Measurements from ENCODE around the gene PMM2. TPM values are rescaled to one million over a fixed set of nuclear protein-coding genes. Genes with fewer than 3 reads are reported as not detected.
A peak's percentile ranks its signal among the peaks of the same experiment; 100 is the strongest.

PMM2 gene
- total RNA-seq, 1 experiment from 2014 or later, result 53.3 TPM

DNA sequence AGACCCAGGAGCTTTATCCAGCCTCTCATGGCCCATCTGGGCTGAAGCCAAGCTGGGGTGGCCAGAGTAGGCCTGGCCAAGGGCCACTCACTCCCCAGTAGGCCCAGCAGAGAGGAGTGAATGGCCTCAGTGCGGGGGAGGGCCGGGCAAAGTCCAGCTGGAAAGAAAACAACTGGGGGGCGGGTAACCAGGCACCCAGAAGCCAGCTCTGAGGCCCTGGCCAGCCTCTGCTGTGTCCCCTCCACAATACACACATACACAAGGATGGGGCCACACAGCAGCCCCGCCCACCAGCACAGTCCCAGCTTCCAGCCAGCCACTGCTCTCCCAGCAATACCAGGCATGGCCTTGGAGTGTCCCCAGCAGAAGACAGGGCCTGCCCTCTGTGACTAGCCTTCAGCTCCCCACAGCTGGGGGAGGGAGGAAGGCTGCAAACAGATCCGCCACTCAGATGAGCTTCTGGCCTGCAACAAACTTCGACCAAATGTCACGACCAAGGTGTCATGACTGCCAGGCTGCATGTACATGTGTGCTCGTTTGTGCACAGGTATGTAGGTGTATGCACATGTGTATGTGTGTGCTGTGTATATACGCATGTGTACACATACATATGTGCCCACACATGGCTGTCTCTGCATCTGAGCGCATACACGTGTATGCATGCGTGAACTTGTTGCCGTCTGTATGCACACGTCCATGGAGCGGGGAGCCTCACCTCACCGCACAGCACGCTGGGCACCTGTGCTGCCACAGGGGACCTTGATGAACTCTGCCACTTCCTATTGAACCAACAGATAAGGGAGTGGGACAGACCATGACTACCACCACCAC, 66.2 kb downstream of the PMM2 start (continued):
- no peak for TF ChIP-seq MAX (IDR thresholded peaks at IDR 0.05)

GRCh38 chr16:8864480-8865110, 67.0 kb downstream of the PMM2 start:
- CTCF ChIA-PET, result interaction anchor here (0.8 to 1.2 kb wide), 3 partner anchors 16 to 274 kb away, joined by 3 to 6 read pairs (median 3); no protein-coding TSS in a partner anchor
- ATAC-seq (no peak), DNase-seq (ENCODE audit: low read depth, low spot score) (no peak)
- POLR2A ChIA-PET, result interaction anchor here (0.7 to 1.2 kb wide), 2 partner anchors 9 to 227 kb away, joined by 3 read pairs; partner anchors contain the start of gene HAPSTR1
- RAD21 ChIA-PET (ENCODE audit: low non-redundant PET in 1 of 2, low total read pairs in 2 of 2, uncharacterized antibody in 2 of 2, unreplicated experiment in 2 of 2), result no interaction called here
- no peaks in the 10 kb centered on the region for H3K9me3 ChIP-seq (ENCODE audit: control insufficient read depth in 1 of 2, insufficient read depth in 1 of 2, low read depth in 1 of 2, low read length in 2 of 2)
- peaks cover 81% of the 10 kb centered on the region for H3K79me2 ChIP-seq (ENCODE audit: insufficient read depth, low read length)
- peak overlapping the region; percentile 54 for H3K4me2 ChIP-seq (ENCODE audit: low read length)
- no peaks in the 10 kb centered on the region for H3K27me3 ChIP-seq (ENCODE audit: insufficient read depth, low read length)
- H3K4me3 ChIP-seq (replicated peaks in 1 of 2; ENCODE audit: low read depth in 1 of 2, low read length in 2 of 2), result no peak overlapping the region
- H3K4me1 ChIP-seq (ENCODE audit: control insufficient read depth in 1 of 2, insufficient read depth in 2 of 2, low read length in 2 of 2), result peaks cover 44 to 59% of the 10 kb centered on the region in 2 experiments
- H4K20me1 ChIP-seq (ENCODE audit: insufficient read depth), result no peaks in the 10 kb centered on the region; the same call in 1 of the 2 replicates
- H3K9ac ChIP-seq (ENCODE audit: low read length), result no peak overlapping the region
- intact Hi-C loops (cut with micrococcal nuclease), result no loop called here
- no peak overlapping the region for H2AFZ ChIP-seq (ENCODE audit: low read depth, low read length, poor library complexity, severe bottlenecking)
- H3K27ac ChIP-seq (ENCODE audit: low read depth, low read length), result peak overlapping the region; percentile 45
- no TSS peak for BruUV-seq (replicated peaks)
- no peaks in the 10 kb centered on the region for H3K36me3 ChIP-seq (ENCODE audit: control insufficient read depth in 1 of 2, insufficient read depth in 2 of 2, low read length in 2 of 2)
- H3K9me2 ChIP-seq (ENCODE audit: insufficient read depth), result no peaks in the 10 kb centered on the region
- no peak for TF ChIP-seq ZBTB33 (IDR thresholded peaks at IDR 0.05; ENCODE audit: extremely low read depth, insufficient replicate concordance, low read length)
- TF ChIP-seq EGR1 (IDR thresholded peaks at IDR 0.05; ENCODE audit: low read depth), result no peak
- no peak for TF ChIP-seq ZNF274 (IDR thresholded peaks at IDR 0.05; ENCODE audit: low read depth, low read length)
- TF ChIP-seq RAD21 (IDR thresholded peaks at IDR 0.05; ENCODE audit: low read depth), result no peak
- no peak for TF ChIP-seq FOSL1 (IDR thresholded peaks at IDR 0.05; ENCODE audit: low read depth)
- TF ChIP-seq CBX3 (IDR thresholded peaks at IDR 0.05; ENCODE audit: low read depth), result no peak
- TF ChIP-seq SRF (IDR thresholded peaks at IDR 0.05; ENCODE audit: low read depth), result no peak
- TF ChIP-seq REST (IDR thresholded peaks at IDR 0.05; ENCODE audit: low read depth), result no peak

All from HCT116 (cell line).